Stomach smooth muscle (tissue), 2 donors: ENCODE data around the gene ILF2.

ENCODE experiments used
- H3K27ac ChIP-seq: one replicate; pipeline ENCODE4 v1.7.0; 2013; ENCODE audit warnings: mild to moderate bottlenecking, low read length, inconsistent platforms
- H3K27me3 ChIP-seq, 2 donors: one replicate each; pipeline ENCODE4 v1.7.0; 2013; ENCODE audit warnings: low read length in 2 of 2; ENCODE audit not compliant: insufficient read depth in 2 of 2, control insufficient read depth in 1 of 2
- H3K36me3 ChIP-seq, 2 donors: one replicate each; pipeline ENCODE4 v1.7.0; 2013; ENCODE audit warnings: low read length in 2 of 2; ENCODE audit not compliant: control insufficient read depth in 2 of 2, insufficient read depth in 2 of 2
- H3K4me1 ChIP-seq: one replicate; pipeline ENCODE4 v1.7.0; 2013; ENCODE audit warnings: low read length; ENCODE audit not compliant: control insufficient read depth, insufficient read depth
- H3K4me3 ChIP-seq, 2 donors: one replicate each; pipeline ENCODE4 v1.7.0; 2013; ENCODE audit warnings: low read length in 2 of 2
- H3K9ac ChIP-seq, 2 donors: one replicate each; pipeline ENCODE4 v1.7.0; 2013; ENCODE audit warnings: low read length in 2 of 2, mild to moderate bottlenecking in 1 of 2
- H3K9me3 ChIP-seq, 2 donors: one replicate each; pipeline ENCODE4 v1.7.0; 2013; ENCODE audit warnings: low read length in 2 of 2; ENCODE audit not compliant: control insufficient read depth in 2 of 2
- donor health status: healthy.
- donor health status: Pancreatic carcinoma.

Gene ILF2

DNA sequence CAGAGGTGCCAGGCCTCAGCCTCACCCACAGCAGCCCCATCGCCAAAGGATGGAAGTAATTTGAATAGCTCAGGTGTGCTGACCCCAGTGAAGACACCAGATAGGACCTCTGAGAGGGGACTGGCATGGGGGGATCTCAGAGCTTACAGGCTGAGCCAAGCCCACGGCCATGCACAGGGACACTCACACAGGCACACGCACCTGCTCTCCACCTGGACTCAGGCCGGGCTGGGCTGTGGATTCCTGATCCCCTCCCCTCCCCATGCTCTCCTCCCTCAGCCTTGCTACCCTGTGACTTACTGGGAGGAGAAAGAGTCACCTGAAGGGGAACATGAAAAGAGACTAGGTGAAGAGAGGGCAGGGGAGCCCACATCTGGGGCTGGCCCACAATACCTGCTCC, 22.7 kb upstream of the ILF2 start:
- Histone ChIP-seq H3K27me3 (no peaks in the 10 kb centered on the region), H3K9ac (no peak overlapping the region), H3K9me3 (no peaks in the 10 kb centered on the region), H3K27ac (no peak overlapping the region), H3K4me3 (no peak overlapping the region), H3K4me1 (peaks cover 10% of the 10 kb centered on the region), H3K36me3 (no peaks in the 10 kb centered on the region)

DNA sequence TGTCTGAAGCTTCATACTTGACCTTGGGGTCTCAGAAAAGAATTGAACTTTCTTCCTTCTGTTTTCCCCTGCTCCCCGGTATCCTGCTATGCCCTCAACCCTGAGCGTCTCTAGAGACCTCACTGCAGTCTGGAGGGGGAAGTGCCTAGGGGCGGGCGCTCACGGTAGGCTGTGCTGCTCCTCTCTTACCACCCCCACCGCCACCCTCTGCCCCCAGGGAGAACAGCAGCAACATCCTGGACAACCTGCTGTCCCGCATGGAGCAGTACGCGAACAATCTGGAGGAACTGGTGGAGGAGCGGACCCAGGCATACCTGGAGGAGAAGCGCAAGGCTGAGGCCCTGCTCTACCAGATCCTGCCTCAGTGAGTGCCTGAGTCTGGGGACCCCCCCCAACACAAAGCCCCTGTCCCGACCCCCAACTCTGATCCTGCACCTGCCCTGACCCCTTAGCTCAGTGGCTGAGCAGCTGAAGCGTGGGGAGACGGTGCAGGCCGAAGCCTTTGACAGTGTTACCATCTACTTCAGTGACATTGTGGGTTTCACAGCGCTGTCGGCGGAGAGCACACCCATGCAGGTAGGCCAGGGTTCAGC, 18.0 kb upstream of the ILF2 start:
- H3K27me3 ChIP-seq = peaks cover 3% of the 10 kb centered on the region in 2 donors
- H3K4me3 ChIP-seq = no peak overlapping the region
- no peak overlapping the region for H3K27ac ChIP-seq
- no peak overlapping the region for H3K9ac ChIP-seq
- no peaks in the 10 kb centered on the region for H3K9me3 ChIP-seq
- no peaks in the 10 kb centered on the region for H3K4me1 ChIP-seq
- H3K36me3 ChIP-seq = no peaks in the 10 kb centered on the region

DNA sequence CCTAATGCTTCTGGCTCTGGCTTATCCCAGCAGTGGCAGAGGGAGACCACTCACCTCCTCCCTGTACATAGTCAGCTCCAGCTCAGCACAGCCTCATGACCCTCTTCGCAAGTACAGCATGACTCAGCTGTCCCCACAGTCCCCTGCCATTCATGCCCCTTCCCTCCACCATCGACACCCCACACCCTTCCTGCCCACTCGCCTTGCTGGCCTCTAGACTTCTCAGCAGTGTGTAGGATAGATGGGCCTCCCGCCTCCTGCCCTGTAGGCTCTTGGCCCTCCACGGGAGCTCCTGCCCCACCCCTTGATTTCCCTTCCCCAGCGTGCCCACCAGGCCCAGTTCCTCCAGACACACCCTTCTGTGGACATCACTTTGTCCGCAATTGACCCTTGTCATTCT, 17.5 kb upstream of the ILF2 start:
- Histone ChIP-seq H3K9me3 (no peaks in the 10 kb centered on the region), H3K9ac (no peak overlapping the region), H3K27ac (no peak overlapping the region), H3K4me3 (no peak overlapping the region), H3K27me3 (peaks cover 3% of the 10 kb centered on the region in 2 donors), H3K4me1 (no peaks in the 10 kb centered on the region), H3K36me3 (no peaks in the 10 kb centered on the region)

DNA sequence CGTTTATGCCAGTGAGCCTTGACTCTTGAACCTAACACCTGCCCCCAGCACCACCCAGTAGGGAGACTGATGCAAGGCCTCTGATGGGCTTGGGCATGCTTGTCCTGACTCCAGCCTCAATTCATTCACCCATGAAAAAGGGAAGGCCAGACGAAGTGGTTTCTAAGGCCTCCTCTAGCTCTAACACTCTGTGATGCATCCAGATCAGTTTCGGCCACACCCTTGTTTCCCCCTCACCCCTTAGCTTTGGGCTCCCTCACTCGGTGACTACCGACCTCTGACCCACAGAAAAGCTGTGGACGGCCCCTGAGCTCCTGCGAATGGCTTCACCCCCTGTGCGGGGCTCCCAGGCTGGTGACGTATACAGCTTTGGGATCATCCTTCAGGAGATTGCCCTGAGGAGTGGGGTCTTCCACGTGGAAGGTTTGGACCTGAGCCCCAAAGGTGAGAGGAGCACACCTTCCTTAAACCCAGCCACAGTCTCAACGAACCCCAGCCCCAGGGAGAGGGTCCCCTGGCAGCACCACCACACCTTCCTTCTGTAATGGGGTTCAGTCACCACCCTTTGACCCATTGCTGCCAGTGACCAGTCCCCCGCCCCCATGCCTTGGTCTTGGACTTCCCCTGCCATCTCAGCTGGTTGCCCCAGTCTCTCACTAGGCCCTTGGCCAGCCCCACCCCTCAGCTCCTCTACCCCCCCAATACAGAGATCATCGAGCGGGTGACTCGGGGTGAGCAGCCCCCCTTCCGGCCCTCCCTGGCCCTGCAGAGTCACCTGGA, 16.7 kb upstream of the ILF2 start:
- Histone ChIP-seq H3K9me3 (no peaks in the 10 kb centered on the region), H3K4me3 (no peak overlapping the region), H3K9ac (no peak overlapping the region), H3K4me1 (no peaks in the 10 kb centered on the region), H3K27ac (no peak overlapping the region), H3K36me3 (no peaks in the 10 kb centered on the region), H3K27me3 (peaks cover 3% of the 10 kb centered on the region in 2 donors)

DNA sequence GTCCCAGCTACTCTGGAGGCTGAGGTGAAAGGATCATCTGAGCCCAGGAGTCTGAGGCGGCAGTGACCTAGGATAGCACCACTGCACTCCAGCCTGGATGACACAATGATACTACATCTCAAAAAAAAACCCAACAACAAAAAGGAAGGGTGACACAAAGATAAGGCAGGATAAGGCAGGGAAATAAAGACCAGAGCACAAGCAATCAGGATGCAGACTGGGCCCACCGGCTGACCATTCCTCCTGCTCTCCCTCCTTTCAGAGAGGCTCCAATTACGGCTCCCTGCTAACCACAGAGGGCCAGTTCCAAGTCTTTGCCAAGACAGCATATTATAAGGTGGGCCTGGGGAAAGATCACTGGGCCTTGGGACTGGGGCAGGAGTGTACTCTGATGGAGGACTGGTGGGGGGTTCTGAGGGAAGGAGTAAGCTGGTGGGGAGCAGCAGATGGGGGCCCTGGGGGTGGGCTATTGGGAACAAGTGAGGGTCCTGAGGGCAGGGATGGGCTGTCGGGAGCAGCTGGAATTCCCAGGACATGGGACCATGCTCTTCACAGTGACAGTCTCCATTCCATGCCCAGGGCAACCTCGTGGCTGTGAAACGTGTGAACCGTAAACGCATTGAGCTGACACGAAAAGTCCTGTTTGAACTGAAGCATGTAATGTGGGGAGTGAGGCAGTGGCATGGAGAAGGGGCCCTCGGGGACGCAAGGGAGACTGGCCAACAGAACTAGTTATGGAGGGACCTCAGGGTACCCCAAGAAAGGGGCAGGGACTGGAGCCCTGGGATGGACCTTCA, 14.9 kb upstream of the ILF2 start:
- Histone ChIP-seq H3K4me1 (no peaks in the 10 kb centered on the region), H3K27me3 (peaks cover 8 to 11% of the 10 kb centered on the region in 2 donors), H3K9ac (no peak overlapping the region), H3K36me3 (no peaks in the 10 kb centered on the region), H3K4me3 (no peak overlapping the region), H3K9me3 (no peaks in the 10 kb centered on the region), H3K27ac (no peak overlapping the region)

DNA sequence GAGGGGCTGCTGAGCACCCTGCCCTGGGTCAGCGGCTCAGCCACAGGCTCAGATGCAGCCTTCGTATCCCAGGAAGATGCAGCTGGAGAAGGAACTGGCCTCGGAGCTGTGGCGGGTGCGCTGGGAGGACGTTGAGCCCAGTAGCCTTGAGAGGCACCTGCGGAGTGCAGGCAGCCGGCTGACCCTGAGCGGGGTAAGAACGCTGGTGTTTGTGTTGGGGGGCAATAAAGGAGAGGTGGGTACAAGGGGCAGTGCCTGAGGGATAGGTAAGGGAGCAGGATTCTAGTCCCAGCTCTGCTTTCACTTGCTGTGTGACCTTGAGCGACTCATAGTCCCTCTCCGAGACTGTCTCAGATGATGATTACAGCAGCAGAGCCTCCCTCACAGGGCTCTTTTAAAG, 14.1 kb upstream of the ILF2 start:
- Histone ChIP-seq H3K9me3 (no peaks in the 10 kb centered on the region), H3K27ac (no peak overlapping the region), H3K4me3 (no peak overlapping the region), H3K27me3 (peaks cover 17% of the 10 kb centered on the region in 2 donors), H3K4me1 (no peaks in the 10 kb centered on the region), H3K9ac (no peak overlapping the region), H3K36me3 (no peaks in the 10 kb centered on the region)

DNA sequence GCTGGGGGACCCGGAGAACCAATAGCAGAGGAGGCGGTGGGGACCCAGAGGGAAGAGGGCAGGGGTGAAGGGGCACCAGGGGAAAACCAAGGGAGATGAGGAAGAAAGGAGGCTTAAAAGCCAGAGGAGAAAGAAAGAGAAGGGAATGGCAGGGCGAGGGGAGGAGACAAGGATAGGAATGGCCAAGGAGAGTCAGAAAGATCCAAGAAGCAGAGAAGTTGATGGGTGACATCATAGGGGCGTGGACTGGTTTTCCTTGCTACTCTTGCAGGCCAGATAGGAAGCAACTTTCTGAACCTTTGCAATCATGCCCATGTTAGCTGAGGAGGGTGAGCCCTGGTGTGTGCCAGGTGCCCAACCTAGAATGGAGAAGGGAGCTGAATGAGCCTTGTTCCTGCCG, 13.1 kb upstream of the ILF2 start:
- Histone ChIP-seq H3K27ac (no peak overlapping the region), H3K9ac (no peak overlapping the region), H3K4me1 (peaks cover 10% of the 10 kb centered on the region), H3K9me3 (no peaks in the 10 kb centered on the region), H3K27me3 (peaks cover 22 to 27% of the 10 kb centered on the region in 2 donors), H3K36me3 (no peaks in the 10 kb centered on the region), H3K4me3 (no peak overlapping the region)

DNA sequence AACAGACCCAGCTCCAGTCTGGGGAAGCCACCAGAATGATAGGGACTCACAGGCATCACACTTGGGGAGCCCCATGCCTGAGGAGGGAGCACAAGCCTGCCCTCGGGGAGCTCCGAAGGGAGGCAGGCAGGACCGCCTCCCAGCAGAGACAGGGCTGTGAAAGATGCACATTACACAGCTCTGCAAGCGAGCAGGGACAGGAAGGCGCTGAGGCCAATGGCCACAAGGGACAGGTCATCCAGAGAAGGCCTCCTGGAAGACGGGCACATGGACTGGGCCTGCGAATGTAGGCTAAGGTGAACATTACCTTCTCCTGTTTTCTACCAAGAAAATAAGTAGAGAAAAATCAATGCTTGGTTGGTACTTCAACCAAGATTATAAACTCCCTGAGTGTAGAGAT, 11.9 kb upstream of the ILF2 start:
- Histone ChIP-seq H3K9me3 (no peaks in the 10 kb centered on the region), H3K36me3 (no peaks in the 10 kb centered on the region), H3K27ac (no peak overlapping the region), H3K27me3 (peaks cover 22 to 37% of the 10 kb centered on the region in 2 donors), H3K9ac (no peak overlapping the region), H3K4me3 (no peak overlapping the region), H3K4me1 (peaks cover 21% of the 10 kb centered on the region)

DNA sequence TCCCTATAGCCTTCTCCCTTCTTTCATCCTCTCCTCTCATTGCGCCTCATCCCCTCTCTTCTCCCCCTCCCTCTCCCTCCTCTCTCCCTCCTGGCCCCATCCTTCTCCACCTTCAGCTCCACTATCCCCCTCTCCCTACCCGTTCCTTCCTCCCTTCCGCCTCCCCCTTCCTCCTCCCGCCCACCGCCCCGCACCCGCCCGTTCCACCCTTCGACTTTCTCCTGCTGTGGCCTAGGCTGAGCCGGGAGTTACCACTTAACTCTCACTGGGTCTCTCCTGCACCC, 9.3 kb upstream of the ILF2 start:
- no peaks in the 10 kb centered on the region for H3K36me3 ChIP-seq
- peaks cover 24% of the 10 kb centered on the region for H3K4me1 ChIP-seq
- H3K9ac ChIP-seq = no peak overlapping the region
- no peaks in the 10 kb centered on the region for H3K9me3 ChIP-seq
- H3K4me3 ChIP-seq = peak overlapping the region; percentile 72 to 73
- H3K27me3 ChIP-seq = peaks cover 22 to 37% of the 10 kb centered on the region in 2 donors
- H3K27ac ChIP-seq = no peak overlapping the region

DNA sequence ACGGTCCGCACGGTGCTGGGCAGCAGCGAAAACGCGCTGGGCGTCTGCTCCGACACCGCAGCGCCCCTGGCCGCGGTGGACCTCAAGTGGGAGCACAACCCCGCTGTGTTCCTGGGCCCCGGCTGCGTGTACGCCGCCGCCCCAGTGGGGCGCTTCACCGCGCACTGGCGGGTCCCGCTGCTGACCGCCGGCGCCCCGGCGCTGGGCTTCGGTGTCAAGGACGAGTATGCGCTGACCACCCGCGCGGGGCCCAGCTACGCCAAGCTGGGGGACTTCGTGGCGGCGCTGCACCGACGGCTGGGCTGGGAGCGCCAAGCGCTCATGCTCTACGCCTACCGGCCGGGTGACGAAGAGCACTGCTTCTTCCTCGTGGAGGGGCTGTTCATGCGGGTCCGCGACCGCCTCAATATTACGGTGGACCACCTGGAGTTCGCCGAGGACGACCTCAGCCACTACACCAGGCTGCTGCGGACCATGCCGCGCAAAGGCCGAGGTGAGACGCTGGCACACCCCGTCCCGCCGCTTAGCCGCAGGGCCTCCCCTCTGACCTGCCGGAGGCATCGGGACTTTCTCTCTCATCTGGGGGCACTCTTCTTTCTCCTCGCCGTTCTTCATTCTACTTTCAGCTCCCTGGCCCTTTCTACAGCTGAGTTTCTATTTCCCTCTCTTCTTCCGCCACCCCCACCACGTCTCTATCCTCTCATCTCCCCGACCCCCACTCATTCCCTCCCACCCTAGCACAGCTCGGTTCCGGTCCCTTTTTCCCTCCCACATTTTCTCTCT, 8.7 kb upstream of the ILF2 start:
- no peaks in the 10 kb centered on the region for H3K9me3 ChIP-seq
- H3K36me3 ChIP-seq = no peaks in the 10 kb centered on the region
- no peak overlapping the region for H3K27ac ChIP-seq
- peaks cover 24% of the 10 kb centered on the region for H3K4me1 ChIP-seq
- peaks cover 18 to 34% of the 10 kb centered on the region in 2 donors for H3K27me3 ChIP-seq
- H3K4me3 ChIP-seq = peak overlapping the region; percentile 72 to 73
- peak overlapping the region in 1 of 2 donors; percentile 47 for H3K9ac ChIP-seq
